Endothelial cell of umbilical vein (primary cell): ENCODE measurements around the gene SLC1A6. TPM values are rescaled to one million over a fixed set of nuclear protein-coding genes. Genes with fewer than 3 reads are reported as not detected.

Source experiments
- BruUV-seq: library from RNA; stranded (reverse); fragments of 400-500 nt; replicated peaks from 2 replicates; lab custom pipeline; 2021; lab: Mats Ljungman, UMichigan
- CTCF ChIA-PET: fragments of 300-600, 350-600 bp; sonication (Branson Sonifier 250); formaldehyde crosslinking; loops from one replicate; lab custom pipeline; 2021; ENCODE audit warnings: antibody characterized with exemption, inconsistent platforms; lab: Charles Lee
- POLR2A ChIA-PET: fragments of 300-600, 350-600 bp; sonication (Branson Sonifier 250); formaldehyde crosslinking; loops from one replicate; lab custom pipeline; 2021; ENCODE audit warnings: antibody characterized with exemption, inconsistent platforms; lab: Charles Lee
- DNase-seq: peaks from one replicate; pipeline ENCODE4 v3.0.0-alpha.2; 2011; ENCODE audit warnings: low read depth, low spot score
- FAIRE-seq: peaks from 2 replicates; lab custom pipeline; 2011; peaks lifted over from hg19 to GRCh38; lab: Jason Lieb, UNC
- H2AFZ ChIP-seq: 2 replicates; pipeline ENCODE4 v1.6.0; 2012; ENCODE audit warnings: low read depth, low read length, control low read depth, inconsistent platforms
- H3K27ac ChIP-seq: 2 replicates; pipeline ENCODE4 v1.5.1; 2011; ENCODE audit warnings: low read depth, mild to moderate bottlenecking, control low read depth, low read length, moderate library complexity; ENCODE audit not compliant: insufficient read depth
- H3K27me3 ChIP-seq, 2 experiments: 2 replicates each; pipeline versions ENCODE4 v1.6.0 to v1.6.1; 2011; ENCODE audit warnings: low read length in 2 of 2, mixed read lengths in 1 of 2; ENCODE audit not compliant: control insufficient read depth in 2 of 2, insufficient read depth in 2 of 2
- H3K36me3 ChIP-seq, 2 experiments: 2 replicates in 1 of 2; 3 replicates in 1 of 2; pipeline ENCODE4 v1.5.1; 2011; ENCODE audit warnings: low read length in 2 of 2, mild to moderate bottlenecking in 1 of 2, moderate library complexity in 1 of 2; ENCODE audit not compliant: control insufficient read depth in 2 of 2, insufficient read depth in 2 of 2; ENCODE audit errors: extremely low read depth in 1 of 2
- H3K4me1 ChIP-seq: 3 replicates; pipeline ENCODE4 v1.5.1; 2011; ENCODE audit warnings: mild to moderate bottlenecking, low read length; ENCODE audit not compliant: control insufficient read depth, insufficient read depth; ENCODE audit errors: extremely low read depth
- H3K4me2 ChIP-seq: 2 replicates; pipeline ENCODE4 v1.6.1; 2011; ENCODE audit warnings: low read length, control low read depth, mixed read lengths; ENCODE audit not compliant: insufficient read depth
- H3K4me3 ChIP-seq, 3 experiments: fragments of 200-600 bp in 1 of 3; sonication (generic), shearing (Covaris generic) in 1 of 3; replicated peaks in 1 of 3; 2 replicates each; pipeline ENCODE4 v1.5.1; 2011 to 2016; ENCODE audit warnings: control low read depth in 3 of 3, low read length in 3 of 3, mild to moderate bottlenecking in 2 of 3, inconsistent platforms in 1 of 3, low read depth in 1 of 3, moderate library complexity in 1 of 3; ENCODE audit not compliant: insufficient read depth in 1 of 3
- H3K79me2 ChIP-seq: 2 replicates; pipeline ENCODE4 v1.6.0; 2012; ENCODE audit warnings: low read length, inconsistent platforms; ENCODE audit not compliant: control insufficient read depth, insufficient read depth
- H3K9ac ChIP-seq: replicated peaks from 2 replicates; pipeline ENCODE3; 2011; ENCODE audit warnings: low read length, control low read depth; ENCODE audit not compliant: insufficient read depth; ENCODE audit errors: extremely low read depth
- H3K9me1 ChIP-seq: replicated peaks from 3 replicates; pipeline ENCODE4 v1.6.0; 2011; ENCODE audit warnings: mild to moderate bottlenecking, low read length; ENCODE audit not compliant: control insufficient read depth, insufficient read depth; ENCODE audit errors: extremely low read depth
- H3K9me3 ChIP-seq: replicated peaks from 2 replicates; pipeline ENCODE4 v1.5.1; 2012; ENCODE audit warnings: low read length, inconsistent platforms; ENCODE audit not compliant: control insufficient read depth, insufficient read depth
- H4K20me1 ChIP-seq: replicated peaks from 2 replicates; pipeline ENCODE3; 2011; ENCODE audit warnings: mild to moderate bottlenecking, low read length; ENCODE audit not compliant: control insufficient read depth, insufficient read depth; ENCODE audit errors: extremely low read depth
- CTCF ChIP-seq, 2 donors: IDR thresholded peaks; 1 replicate in 1 of 2; 2 replicates in 1 of 2; pipeline ENCODE4 v1.5.1; 2011; ENCODE audit warnings: low read length in 2 of 2, mild to moderate bottlenecking in 2 of 2, moderate library complexity in 2 of 2, control low read depth in 1 of 2, inconsistent platforms in 1 of 2, low read depth in 1 of 2; ENCODE audit not compliant: insufficient read depth in 1 of 2; ENCODE audit errors: extremely low read depth in 1 of 2
- EZH2 ChIP-seq: IDR thresholded peaks from 2 replicates; pipeline ENCODE4 v1.6.1; 2012; ENCODE audit warnings: borderline replicate concordance, low read depth, mild to moderate bottlenecking, moderate library complexity, low read length, inconsistent platforms; ENCODE audit not compliant: severe bottlenecking
- FOS ChIP-seq: IDR thresholded peaks from 2 replicates; pipeline ENCODE4 v1.6.1; 2011; ENCODE audit warnings: mild to moderate bottlenecking, low read length, moderate library complexity, borderline replicate concordance; ENCODE audit not compliant: insufficient read depth
- GATA2 ChIP-seq: IDR thresholded peaks from 2 replicates; pipeline ENCODE4 v1.7.0; 2011; ENCODE audit warnings: low read depth, mild to moderate bottlenecking, moderate library complexity, mixed read lengths, low read length; ENCODE audit not compliant: insufficient read length, insufficient read depth
- JUN ChIP-seq: IDR thresholded peaks from 2 replicates; pipeline ENCODE4 v1.6.1; 2011; ENCODE audit warnings: borderline replicate concordance, low read depth; ENCODE audit not compliant: insufficient read length, insufficient read depth
- MYC ChIP-seq: IDR thresholded peaks from one replicate; pipeline ENCODE4 v1.6.1; 2011; ENCODE audit warnings: mild to moderate bottlenecking, low read depth, low read length
- POLR2A ChIP-seq: IDR thresholded peaks from 2 replicates; pipeline ENCODE4 v1.6.1; 2012; ENCODE audit warnings: low read depth, mild to moderate bottlenecking, control low read depth, low read length
- POLR2AphosphoS5 ChIP-seq: IDR thresholded peaks from 2 replicates; pipeline ENCODE4 v1.6.1; 2012; ENCODE audit warnings: low read depth, mild to moderate bottlenecking, control low read depth, low read length, moderate library complexity; ENCODE audit not compliant: insufficient read depth
- dilution Hi-C: fragments of 300-500 bp; cut with MboI; formaldehyde crosslinking; loops from one replicate; pipeline ENCODE4 v1.15.0; 2019; ENCODE audit warnings: low sequenced_read_pairs; ENCODE audit not compliant: extremely low pct_ligation_motif_present
- intact Hi-C: fragments of 100-400 bp; cut with micrococcal nuclease; formaldehyde crosslinking; loops from one replicate; pipeline ENCODE4 v1.10.0; 2022
- polyA plus RNA-seq, 4 experiments: library from polyadenylated mRNA; depleted of rRNA in 3 of 4; stranded (reverse) in 3 of 4; unstranded in 1 of 4; fragments of >200 nt; gene quantifications; 2 replicates each; pipeline versions ENCODE4 v1.2.1 to v1.2.3, GENCODE V29; 2011 to 2012; ENCODE audit warnings: missing spikeins in 1 of 4
- total RNA-seq: library from RNA; stranded (reverse); gene quantifications from 2 replicates; pipeline ENCODE4 v1.2.3, GENCODE V29; 2021
- TF ChIP-seq, protein P1 (sequence below): IDR thresholded peaks from 2 replicates; pipeline ENCODE4 v1.6.1; 2011; ENCODE audit not compliant: insufficient read depth, insufficient read length

Gene SLC1A6
- total and polyA plus RNA-seq, 2 donors (not counting 3 experiments of a cell fraction or from before 2014, with no cell fraction given), result not detected

GRCh38 chr19:14985133-14985532, 5.5 kb upstream of the SLC1A6 start:
- no peaks in the 10 kb centered on the region for H3K9me3 ChIP-seq
- no peaks in the 10 kb centered on the region for H3K9me1 ChIP-seq
- dilution Hi-C loops (no loop called here), intact Hi-C loops (no loop called here)
- DNase-seq (no peak), FAIRE-seq (no peak)
- no peak overlapping the region for H3K4me3 ChIP-seq
- peaks cover 2 to 3% of the 10 kb centered on the region in 2 experiments for H3K27me3 ChIP-seq
- POLR2A ChIA-PET, result no interaction called here
- BruUV-seq, result no TSS peak
- no peak overlapping the region for H3K27ac ChIP-seq
- no peaks in the 10 kb centered on the region for H3K79me2 ChIP-seq
- TF ChIP-seq POLR2AphosphoS5 (no peak), FOS (no peak), POLR2A (no peak), MYC (no peak), CTCF (IDR thresholded peaks at IDR 0.05; ENCODE audit: extremely low read depth in 1 of 2, insufficient read depth in 1 of 2, low read depth in 1 of 2, low read length in 2 of 2) (no peak), EZH2 (no peak), JUN (no peak), GATA2 (no peak)
- TF ChIP-seq, protein P1, sequence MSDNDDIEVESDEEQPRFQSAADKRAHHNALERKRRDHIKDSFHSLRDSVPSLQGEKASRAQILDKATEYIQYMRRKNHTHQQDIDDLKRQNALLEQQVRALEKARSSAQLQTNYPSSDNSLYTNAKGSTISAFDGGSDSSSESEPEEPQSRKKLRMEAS, result no peak
- H3K4me1 ChIP-seq, result no peaks in the 10 kb centered on the region
- H3K36me3 ChIP-seq, result no peaks in the 10 kb centered on the region
- no peak overlapping the region for H3K4me2 ChIP-seq
- no peak overlapping the region for H3K9ac ChIP-seq
- no peak overlapping the region for H2AFZ ChIP-seq
- CTCF ChIA-PET, result no interaction called here
- H4K20me1 ChIP-seq, result no peaks in the 10 kb centered on the region
